ENCODE measurements around the gene GORASP1.

GRCh38 chr3:39156421-39156820 lies 49.0 kb upstream of the GORASP1 start:
- TF ChIP-seq CBFB (CRISPR knock-in tag; IDR thresholded peaks at IDR 0.05) (no peak), TCF7L2 (IDR thresholded peaks at IDR 0.05; ENCODE audit: low read depth, low read length) (no peak), SUZ12 (IDR thresholded peaks at IDR 0.05; ENCODE audit: low read depth, low read length) (no peak), JUNB (CRISPR knock-in tag; IDR thresholded peaks at IDR 0.05; ENCODE audit: borderline replicate concordance) (no peak), SRY (CRISPR knock-in tag; IDR thresholded peaks at IDR 0.05) (no peak), POLR2A (IDR thresholded peaks at IDR 0.05; ENCODE audit: insufficient read depth in 1 of 2, low read depth in 2 of 2, low read length in 2 of 2) (no peak), KDM5A (IDR thresholded peaks at IDR 0.05; ENCODE audit: borderline replicate concordance, low read length) (no peak), ZBTB4 (CRISPR knock-in tag; IDR thresholded peaks at IDR 0.05; ENCODE audit: borderline replicate concordance) (no peak), ELF4 (CRISPR knock-in tag; IDR thresholded peaks at IDR 0.05; ENCODE audit: borderline replicate concordance) (no peak)
- TF ChIP-seq, protein P1, sequence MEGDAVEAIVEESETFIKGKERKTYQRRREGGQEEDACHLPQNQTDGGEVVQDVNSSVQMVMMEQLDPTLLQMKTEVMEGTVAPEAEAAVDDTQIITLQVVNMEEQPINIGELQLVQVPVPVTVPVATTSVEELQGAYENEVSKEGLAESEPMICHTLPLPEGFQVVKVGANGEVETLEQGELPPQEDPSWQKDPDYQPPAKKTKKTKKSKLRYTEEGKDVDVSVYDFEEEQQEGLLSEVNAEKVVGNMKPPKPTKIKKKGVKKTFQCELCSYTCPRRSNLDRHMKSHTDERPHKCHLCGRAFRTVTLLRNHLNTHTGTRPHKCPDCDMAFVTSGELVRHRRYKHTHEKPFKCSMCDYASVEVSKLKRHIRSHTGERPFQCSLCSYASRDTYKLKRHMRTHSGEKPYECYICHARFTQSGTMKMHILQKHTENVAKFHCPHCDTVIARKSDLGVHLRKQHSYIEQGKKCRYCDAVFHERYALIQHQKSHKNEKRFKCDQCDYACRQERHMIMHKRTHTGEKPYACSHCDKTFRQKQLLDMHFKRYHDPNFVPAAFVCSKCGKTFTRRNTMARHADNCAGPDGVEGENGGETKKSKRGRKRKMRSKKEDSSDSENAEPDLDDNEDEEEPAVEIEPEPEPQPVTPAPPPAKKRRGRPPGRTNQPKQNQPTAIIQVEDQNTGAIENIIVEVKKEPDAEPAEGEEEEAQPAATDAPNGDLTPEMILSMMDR (CRISPR knock-in tag; IDR thresholded peaks at IDR 0.05) = no peak
- TF ChIP-seq, protein P2, sequence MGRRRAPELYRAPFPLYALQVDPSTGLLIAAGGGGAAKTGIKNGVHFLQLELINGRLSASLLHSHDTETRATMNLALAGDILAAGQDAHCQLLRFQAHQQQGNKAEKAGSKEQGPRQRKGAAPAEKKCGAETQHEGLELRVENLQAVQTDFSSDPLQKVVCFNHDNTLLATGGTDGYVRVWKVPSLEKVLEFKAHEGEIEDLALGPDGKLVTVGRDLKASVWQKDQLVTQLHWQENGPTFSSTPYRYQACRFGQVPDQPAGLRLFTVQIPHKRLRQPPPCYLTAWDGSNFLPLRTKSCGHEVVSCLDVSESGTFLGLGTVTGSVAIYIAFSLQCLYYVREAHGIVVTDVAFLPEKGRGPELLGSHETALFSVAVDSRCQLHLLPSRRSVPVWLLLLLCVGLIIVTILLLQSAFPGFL (CRISPR knock-in tag; IDR thresholded peaks at IDR 0.05) = no peak
- TF ChIP-seq, protein P3, sequence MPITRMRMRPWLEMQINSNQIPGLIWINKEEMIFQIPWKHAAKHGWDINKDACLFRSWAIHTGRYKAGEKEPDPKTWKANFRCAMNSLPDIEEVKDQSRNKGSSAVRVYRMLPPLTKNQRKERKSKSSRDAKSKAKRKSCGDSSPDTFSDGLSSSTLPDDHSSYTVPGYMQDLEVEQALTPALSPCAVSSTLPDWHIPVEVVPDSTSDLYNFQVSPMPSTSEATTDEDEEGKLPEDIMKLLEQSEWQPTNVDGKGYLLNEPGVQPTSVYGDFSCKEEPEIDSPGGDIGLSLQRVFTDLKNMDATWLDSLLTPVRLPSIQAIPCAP (CRISPR knock-in tag; IDR thresholded peaks at IDR 0.05; ENCODE audit: low read depth) = no peak
